Suprapubic skin (tissue), 4 donors: Measurements from ENCODE around the gene ZNF30. TPM values are rescaled to one million over a fixed set of nuclear protein-coding genes. Genes with fewer than 3 reads are reported as not detected.
"Not testable (repeated sequence)": the region's sequence is repeated elsewhere in the genome, so short reads cannot be mapped to it uniquely, and the experiment has no call there.

Source experiments
- DNase-seq, 2 donors: peaks; one replicate each; pipeline ENCODE4 v3.0.0-alpha.2; 2019; ENCODE audit warnings: low spot score in 2 of 2
- H3K27ac ChIP-seq: fragments of 200-600 bp; sonication (generic); one replicate; pipeline ENCODE4 v1.5.1; 2019
- H3K27me3 ChIP-seq: fragments of 200-600 bp; sonication (generic); one replicate; pipeline ENCODE4 v1.5.1; 2019
- H3K36me3 ChIP-seq: fragments of 200-600 bp; sonication (generic); one replicate; pipeline ENCODE4 v1.5.1; 2019
- H3K4me1 ChIP-seq: fragments of 200-600 bp; sonication (generic); one replicate; pipeline ENCODE4 v1.5.1; 2019
- H3K4me3 ChIP-seq: fragments of 200-600 bp; sonication (generic); one replicate; pipeline ENCODE4 v1.5.1; 2019; ENCODE audit warnings: mild to moderate bottlenecking
- H3K9me3 ChIP-seq: fragments of 200-600 bp; sonication (generic); one replicate; pipeline ENCODE4 v1.5.1; 2019
- CTCF ChIP-seq, 2 donors: fragments of 200-600 bp in 1 of 2; fragments of 450-650 bp in 1 of 2; sonication (generic) in 1 of 2; IDR thresholded peaks; one replicate each; pipeline ENCODE4 v1.5.1; 2016 to 2019; ENCODE audit warnings: antibody characterized with exemption in 2 of 2, mild to moderate bottlenecking in 1 of 2, moderate library complexity in 1 of 2
- EP300 ChIP-seq: sonication (generic); formaldehyde crosslinking; IDR thresholded peaks from one replicate; pipeline ENCODE4 v1.6.1; 2017; ENCODE audit warnings: antibody characterized with exemption
- POLR2A ChIP-seq, 2 donors: fragments of 450-650 bp; IDR thresholded peaks; one replicate each; pipeline ENCODE4 v1.6.1; 2017; ENCODE audit warnings: antibody characterized with exemption in 2 of 2, mild to moderate bottlenecking in 2 of 2, moderate library complexity in 2 of 2
- POLR2AphosphoS5 ChIP-seq, 3 donors: sonication (generic); formaldehyde crosslinking; IDR thresholded peaks; one replicate each; pipeline ENCODE4 v1.6.1; 2017; ENCODE audit warnings: antibody characterized with exemption in 3 of 3
- WGBS: methylation state at CpG from one replicate; pipeline ENCODE4 v1.1.5; 2018; 5-methylcytosine and 5-hydroxymethylcytosine counted together
- total RNA-seq, 4 donors: library from RNA; depleted of rRNA; stranded (reverse); fragments of >200 nt; gene quantifications; one replicate each; pipeline ENCODE4 v1.1.0, GENCODE V29; 2016

Gene ZNF30
- total RNA-seq, 4 donors from 2014 or later = 0.44 to 3.4 (median 1.5) TPM

- no peak for DNase-seq
- H3K36me3 ChIP-seq = no peaks in the 10 kb centered on the region
- peaks cover 8% of the 10 kb centered on the region for H3K4me1 ChIP-seq
- no peak overlapping the region for H3K4me3 ChIP-seq
- H3K9me3 ChIP-seq = no peaks in the 10 kb centered on the region
- 60% methylated on average over 6 of the region's 6 CpGs for WGBS
- no peaks in the 10 kb centered on the region for H3K27me3 ChIP-seq
- TF ChIP-seq POLR2AphosphoS5 (IDR thresholded peaks at IDR 0.05) (no peak), EP300 (no peak), CTCF (IDR thresholded peaks at IDR 0.05) (no peak), POLR2A (IDR thresholded peaks at IDR 0.05) (no peak)
- H3K27ac ChIP-seq = no peak overlapping the region
These were observed 62.6 kb downstream of the ZNF30 start for GRCh38 chr19:34989298-34989697.

- 66% methylated on average over 13 of the region's 13 CpGs for WGBS
- no peaks in the 10 kb centered on the region for H3K9me3 ChIP-seq
These were observed 64.0 kb downstream of the ZNF30 start for GRCh38 chr19:34990578-34991192.

GRCh38 chr19:34991542-34992333 lies 65.0 kb downstream of the ZNF30 start:
- H3K9me3 ChIP-seq = no peaks in the 10 kb centered on the region
- no peak overlapping the region for H3K4me3 ChIP-seq
- 89% methylated on average over 8 of the region's 8 CpGs for WGBS
- no peak for DNase-seq
- H3K4me1 ChIP-seq = peaks cover 5% of the 10 kb centered on the region
- H3K27me3 ChIP-seq = no peaks in the 10 kb centered on the region
- H3K36me3 ChIP-seq = no peaks in the 10 kb centered on the region
- TF ChIP-seq EP300 = no peak
- TF ChIP-seq POLR2A (IDR thresholded peaks at IDR 0.05) = no peak
- TF ChIP-seq CTCF (IDR thresholded peaks at IDR 0.05) = no peak
- TF ChIP-seq POLR2AphosphoS5 (IDR thresholded peaks at IDR 0.05) = no peak
- H3K27ac ChIP-seq = no peak overlapping the region

More at GRCh38 chr19:34990578-34991192, 64.0 kb downstream of the ZNF30 start:
- no peaks in the 10 kb centered on the region for H3K36me3 ChIP-seq
- H3K27ac ChIP-seq = no peak overlapping the region
- H3K27me3 ChIP-seq = no peaks in the 10 kb centered on the region
- TF ChIP-seq EP300 (no peak), CTCF (IDR thresholded peaks at IDR 0.05) (no peak), POLR2A (IDR thresholded peaks at IDR 0.05) (no peak), POLR2AphosphoS5 (IDR thresholded peaks at IDR 0.05) (no peak)
- no peak for DNase-seq
- H3K4me1 ChIP-seq = peaks cover 7% of the 10 kb centered on the region
- no peak overlapping the region for H3K4me3 ChIP-seq

GRCh38 chr19:34992582-34992981 lies 65.9 kb downstream of the ZNF30 start:
- not testable (repeated sequence) for H3K4me3 ChIP-seq, DNase-seq, H3K9me3 ChIP-seq, H3K4me1 ChIP-seq, H3K27me3 ChIP-seq, H3K27ac ChIP-seq, H3K36me3 ChIP-seq
- WGBS = 96% methylated on average over 7 of the region's 7 CpGs

GRCh38 chr19:34994286-34994642 lies 67.6 kb downstream of the ZNF30 start:
- peaks cover 11% of the 10 kb centered on the region for H3K4me1 ChIP-seq
- no peaks in the 10 kb centered on the region for H3K9me3 ChIP-seq
- no peaks in the 10 kb centered on the region for H3K36me3 ChIP-seq
- TF ChIP-seq CTCF (IDR thresholded peaks at IDR 0.05) (no peak), POLR2A (IDR thresholded peaks at IDR 0.05) (no peak), EP300 (no peak)
- no peak overlapping the region for H3K27ac ChIP-seq
- DNase-seq = no peak
- no peaks in the 10 kb centered on the region for H3K27me3 ChIP-seq
- H3K4me3 ChIP-seq = no peak overlapping the region
- 89% methylated on average over 7 of the region's 9 CpGs for WGBS

Other genes with a start within 250 kb of the ZNF30 start
- 10 to 100 TPM in 1 of 4 donors, 1 to 10 TPM in 2, under 1 TPM in 1; 0.18 to 12.1 (median 4.5) TPM for gene SCGB2B2, start 249.7 kb upstream of the ZNF30 start, total RNA-seq
- 10 to 100 TPM in 3 of 4 donors, 1 to 10 TPM in 1; 9.8 to 33.8 (median 21.4) TPM for gene ZNF302, start 249.2 kb upstream of the ZNF30 start, total RNA-seq
- gene ZNF181, start 192.7 kb upstream of the ZNF30 start, total RNA-seq = 10 to 100 TPM in 3 of 4 donors, 1 to 10 TPM in 1; 9.2 to 28.3 (median 18.4) TPM
- 10 to 100 TPM in 2 of 4 donors, 1 to 10 TPM in 2; 3.4 to 12.8 (median 9.2) TPM for gene ZNF599, start 153.7 kb upstream of the ZNF30 start, total RNA-seq
- gene ZNF792, start 37.3 kb downstream of the ZNF30 start, total RNA-seq = 1 to 10 TPM; 2.5 to 6.5 (median 3.7) TPM
- 10 to 100 TPM; 16.3 to 38.7 (median 20.8) TPM for gene GRAMD1A, start 73.4 kb downstream of the ZNF30 start, total RNA-seq
- gene SCN1B, start 103.6 kb downstream of the ZNF30 start, total RNA-seq = 1 to 10 TPM; 1.4 to 4.3 (median 2.9) TPM
- gene HPN, start 114.8 kb downstream of the ZNF30 start, total RNA-seq = 1 to 10 TPM in 1 of 4 donors, under 1 TPM in 2, not detected in 1; 0.26 to 1.7 (median 0.56) TPM
- 100 to 1,000 TPM; 383 to 765 (median 575) TPM for gene FXYD3, start 188.9 kb downstream of the ZNF30 start, total RNA-seq
- 10 to 100 TPM in 1 of 4 donors, 1 to 10 TPM in 3; 4.3 to 11.8 (median 7.8) TPM for gene LGI4, start 208.2 kb downstream of the ZNF30 start, total RNA-seq
- 10 to 100 TPM in 1 of 4 donors, 1 to 10 TPM in 3; 2.0 to 10.9 (median 6.7) TPM for gene FXYD1, start 211.9 kb downstream of the ZNF30 start, total RNA-seq
- 1 to 10 TPM in 1 of 4 donors, not detected in 3; 2.2 TPM for gene FXYD7, start 216.4 kb downstream of the ZNF30 start, total RNA-seq
- gene FXYD5, start 227.8 kb downstream of the ZNF30 start, total RNA-seq = 10 to 100 TPM; 29.8 to 64.8 (median 37.7) TPM